ENCODE results near the gene CDCA4. TPM values are rescaled to one million over a fixed set of nuclear protein-coding genes. Genes with fewer than 3 reads are reported as not detected.
"Not testable (repeated sequence)": the region's sequence is repeated elsewhere in the genome, so short reads cannot be mapped to it uniquely, and the experiment has no call there.

CDCA4 gene
- total RNA-seq, 4 donors from 2014 or later, result 27.7 to 38.6 (median 35.8) TPM

DNA sequence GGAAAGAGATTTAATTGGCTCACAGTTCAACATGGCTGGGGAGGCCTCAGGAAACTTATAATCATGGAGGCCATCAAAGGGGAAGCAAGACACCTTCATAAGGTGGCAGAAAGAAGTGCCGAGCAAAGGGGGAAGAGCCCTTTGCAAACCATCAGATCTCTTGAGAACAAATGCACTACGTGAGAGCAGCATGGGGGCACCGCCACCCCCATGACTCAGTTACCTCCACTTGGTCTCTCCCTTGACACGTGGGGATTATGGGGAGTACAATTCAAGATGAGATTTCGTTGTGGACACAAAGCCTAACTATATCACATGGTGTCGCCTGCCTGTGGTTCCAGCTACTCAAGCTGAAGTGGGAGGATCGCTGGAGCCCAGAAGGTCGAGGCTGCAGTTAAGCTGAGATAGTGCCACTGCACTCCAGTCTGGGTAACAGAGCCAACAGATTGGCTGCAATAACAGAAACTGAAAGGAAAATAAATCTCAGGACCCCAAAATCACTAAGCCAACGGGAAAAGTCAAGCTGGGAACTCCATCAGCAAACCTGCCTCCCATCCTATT, 10.0 kb upstream of the CDCA4 start:
- Histone ChIP-seq H3K27me3 (no peaks in the 10 kb centered on the region), H3K4me1 (no peaks in the 10 kb centered on the region), H3K36me3 (no peaks in the 10 kb centered on the region), H3K27ac (no peak overlapping the region), H3K4me3 (no peak overlapping the region), H3K9me3 (no peaks in the 10 kb centered on the region)
- TF ChIP-seq POLR2AphosphoS5 (IDR thresholded peaks at IDR 0.05) (no peak), POLR2A (IDR thresholded peaks at IDR 0.05) (no peak), EP300 (IDR thresholded peaks at IDR 0.05) (no peak)
- TF ChIP-seq, protein P1, sequence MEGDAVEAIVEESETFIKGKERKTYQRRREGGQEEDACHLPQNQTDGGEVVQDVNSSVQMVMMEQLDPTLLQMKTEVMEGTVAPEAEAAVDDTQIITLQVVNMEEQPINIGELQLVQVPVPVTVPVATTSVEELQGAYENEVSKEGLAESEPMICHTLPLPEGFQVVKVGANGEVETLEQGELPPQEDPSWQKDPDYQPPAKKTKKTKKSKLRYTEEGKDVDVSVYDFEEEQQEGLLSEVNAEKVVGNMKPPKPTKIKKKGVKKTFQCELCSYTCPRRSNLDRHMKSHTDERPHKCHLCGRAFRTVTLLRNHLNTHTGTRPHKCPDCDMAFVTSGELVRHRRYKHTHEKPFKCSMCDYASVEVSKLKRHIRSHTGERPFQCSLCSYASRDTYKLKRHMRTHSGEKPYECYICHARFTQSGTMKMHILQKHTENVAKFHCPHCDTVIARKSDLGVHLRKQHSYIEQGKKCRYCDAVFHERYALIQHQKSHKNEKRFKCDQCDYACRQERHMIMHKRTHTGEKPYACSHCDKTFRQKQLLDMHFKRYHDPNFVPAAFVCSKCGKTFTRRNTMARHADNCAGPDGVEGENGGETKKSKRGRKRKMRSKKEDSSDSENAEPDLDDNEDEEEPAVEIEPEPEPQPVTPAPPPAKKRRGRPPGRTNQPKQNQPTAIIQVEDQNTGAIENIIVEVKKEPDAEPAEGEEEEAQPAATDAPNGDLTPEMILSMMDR (IDR thresholded peaks at IDR 0.05), result no peak
- no peak for DNase-seq (ENCODE audit: low spot score in 2 of 2)
- WGBS, result 92% methylated on average over 9 of the region's 9 CpGs

DNA sequence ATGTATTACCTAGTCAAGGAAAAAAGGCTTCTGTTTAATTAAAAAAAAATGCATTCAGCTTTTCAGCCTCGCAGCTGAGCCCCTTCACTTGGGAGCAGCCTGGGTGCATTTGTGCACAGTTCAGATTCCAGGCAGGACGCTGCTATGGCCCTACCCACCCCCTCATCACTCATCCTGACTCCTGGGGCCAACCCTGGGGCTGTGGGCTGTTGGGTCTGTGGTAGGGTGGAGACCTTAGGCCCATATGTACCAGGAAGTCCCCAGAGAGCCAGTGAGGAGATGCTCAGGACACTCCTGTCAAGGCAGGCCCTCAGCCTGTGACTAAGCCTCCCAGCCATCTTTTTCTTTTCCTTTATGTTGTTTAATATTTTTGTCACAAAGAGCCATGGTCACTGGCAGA, 9.3 kb upstream of the CDCA4 start:
- TF ChIP-seq EP300 (IDR thresholded peaks at IDR 0.05), result no peak
- no peak for TF ChIP-seq POLR2A (IDR thresholded peaks at IDR 0.05)
- TF ChIP-seq, protein P1 (IDR thresholded peaks at IDR 0.05), result no peak
- TF ChIP-seq POLR2AphosphoS5 (IDR thresholded peaks at IDR 0.05), result no peak
- WGBS, result 74% methylated on average over 2 of the region's 2 CpGs
- Histone ChIP-seq H3K36me3 (no peaks in the 10 kb centered on the region), H3K27me3 (no peaks in the 10 kb centered on the region), H3K9me3 (no peaks in the 10 kb centered on the region), H3K27ac (no peak overlapping the region), H3K4me3 (no peak overlapping the region), H3K4me1 (no peaks in the 10 kb centered on the region)
- no peak for DNase-seq (ENCODE audit: low spot score in 2 of 2)

DNA sequence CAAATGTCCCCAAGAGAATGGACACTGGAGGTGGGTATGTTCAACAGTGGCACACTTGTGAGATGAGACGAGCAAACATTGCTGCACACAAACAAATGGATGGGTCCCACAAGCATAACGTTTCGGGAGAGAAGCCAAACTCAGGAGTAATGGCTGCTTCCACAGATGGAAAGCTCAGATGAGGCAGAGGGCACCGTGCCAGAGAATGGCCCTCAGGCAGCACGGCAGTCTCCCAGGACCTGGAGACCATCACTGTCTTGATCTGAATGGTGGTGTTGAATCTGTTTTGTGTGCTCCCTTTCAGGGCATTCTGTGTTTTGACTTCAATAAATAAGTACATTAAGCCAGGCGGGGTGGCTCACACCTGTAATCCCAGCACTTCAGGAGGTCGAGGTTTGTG, 8.5 kb upstream of the CDCA4 start:
- Histone ChIP-seq H3K27ac (no peak overlapping the region), H3K4me1 (no peaks in the 10 kb centered on the region)
- DNase-seq (ENCODE audit: low spot score in 2 of 2), result peak in 1 of 2 donors; percentile 49

DNA sequence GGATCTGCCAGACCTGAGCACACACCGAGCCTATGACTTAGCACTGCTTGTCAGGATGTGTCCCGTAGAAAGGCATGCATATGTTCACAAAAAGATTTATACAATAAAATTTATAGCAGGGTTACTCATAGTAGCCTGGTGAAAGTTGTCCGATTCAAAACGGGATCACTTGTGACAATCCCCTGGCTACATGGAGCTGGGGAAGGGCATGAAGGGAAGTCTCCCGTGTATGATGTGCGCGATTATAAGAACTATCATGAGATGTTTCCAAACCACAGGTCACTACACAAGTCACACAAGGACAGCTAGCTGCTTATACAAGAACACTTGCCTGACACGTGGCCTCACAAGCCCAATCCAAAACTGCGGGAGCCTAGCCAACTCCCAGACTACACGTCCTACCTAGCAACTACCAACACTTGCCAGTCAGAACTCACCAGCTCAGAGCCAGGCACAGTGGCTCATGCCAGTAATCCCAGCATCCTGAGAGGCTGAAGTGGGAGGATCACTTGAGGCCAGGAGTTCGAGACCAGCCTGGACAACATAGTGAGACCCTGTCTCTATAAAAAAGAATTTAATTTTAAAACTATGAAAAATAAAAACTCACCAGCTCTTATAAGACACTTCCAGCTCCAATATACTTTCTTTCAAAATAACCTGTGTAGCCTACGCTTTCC, 7.5 kb upstream of the CDCA4 start:
- no peak for DNase-seq (ENCODE audit: low spot score in 2 of 2)
- TF ChIP-seq EP300 (IDR thresholded peaks at IDR 0.05), result no peak
- TF ChIP-seq POLR2AphosphoS5 (IDR thresholded peaks at IDR 0.05), result no peak
- no peak for TF ChIP-seq POLR2A (IDR thresholded peaks at IDR 0.05)
- TF ChIP-seq, protein P1 (IDR thresholded peaks at IDR 0.05), result no peak
- Histone ChIP-seq H3K9me3 (no peaks in the 10 kb centered on the region), H3K36me3 (no peaks in the 10 kb centered on the region), H3K27me3 (no peaks in the 10 kb centered on the region), H3K4me3 (no peak overlapping the region), H3K4me1 (no peaks in the 10 kb centered on the region), H3K27ac (no peak overlapping the region)
- 60% methylated on average over 12 of the region's 12 CpGs for WGBS

More for the DNA sequence above, 8.5 kb upstream of the CDCA4 start:
- Histone ChIP-seq H3K36me3 (no peaks in the 10 kb centered on the region), H3K27me3 (no peaks in the 10 kb centered on the region), H3K9me3 (no peaks in the 10 kb centered on the region), H3K4me3 (no peak overlapping the region)
- TF ChIP-seq, protein P1 (IDR thresholded peaks at IDR 0.05), result no peak
- TF ChIP-seq EP300 (IDR thresholded peaks at IDR 0.05), result no peak
- TF ChIP-seq POLR2A (IDR thresholded peaks at IDR 0.05), result no peak
- TF ChIP-seq POLR2AphosphoS5 (IDR thresholded peaks at IDR 0.05), result no peak
- 93% methylated on average over 6 of the region's 7 CpGs for WGBS

DNA sequence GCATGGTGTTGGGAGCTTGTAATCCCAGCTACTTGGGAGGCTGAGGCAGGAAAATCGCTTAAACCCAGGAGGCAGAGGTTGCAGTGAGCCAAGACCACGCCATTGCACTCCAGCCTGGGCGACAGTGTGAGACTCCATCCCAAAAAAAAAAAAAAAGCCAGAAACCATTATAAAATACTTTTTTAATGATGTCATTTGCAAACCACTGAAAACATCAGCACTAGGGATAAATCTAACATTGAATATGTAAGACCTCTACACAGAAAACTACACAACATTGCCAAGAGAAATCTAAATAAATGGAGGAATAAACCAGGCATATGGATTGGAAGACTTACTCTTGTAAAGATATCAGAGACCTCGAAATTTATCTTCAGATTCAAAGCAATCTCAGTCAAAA, 6.8 kb upstream of the CDCA4 start:
- H3K36me3 ChIP-seq; H3K4me1 ChIP-seq; H3K27ac ChIP-seq; H3K27me3 ChIP-seq; H3K4me3 ChIP-seq; H3K9me3 ChIP-seq; DNase-seq (ENCODE audit: low spot score in 2 of 2): not testable (repeated sequence)
- WGBS, result 72% methylated on average over 4 of the region's 4 CpGs
